NB4 (cell line): ENCODE data around the gene CNBP.

Experiments used
- DNase-seq: peaks from one replicate; pipeline ENCODE4 v3.0.0; 2010; ENCODE audit warnings: low read depth
- H3K4me3 ChIP-seq: one replicate; pipeline ENCODE4 v1.5.1; 2011; ENCODE audit warnings: mild to moderate bottlenecking, low read depth, low read length, moderate library complexity
- CTCF ChIP-seq: IDR thresholded peaks from one replicate; pipeline ENCODE4 v1.5.1; 2012; ENCODE audit warnings: low read depth, low read length
- MYC ChIP-seq: IDR thresholded peaks from 2 replicates; pipeline ENCODE4 v1.6.1; 2011; ENCODE audit warnings: low read depth, low read length
- POLR2A ChIP-seq: IDR thresholded peaks from 2 replicates; pipeline ENCODE4 v1.6.1; 2011; ENCODE audit warnings: mild to moderate bottlenecking; ENCODE audit not compliant: insufficient read length; ENCODE audit errors: extremely low read depth
- TF ChIP-seq, protein P1 (sequence below): IDR thresholded peaks from 2 replicates; pipeline ENCODE4 v1.6.1; 2011; ENCODE audit warnings: low read depth, low read length

Gene CNBP

GRCh38 chr3:129121016-129121791 is 62.5 kb downstream of the CNBP start:
- peak; percentile 63 for DNase-seq
- TF ChIP-seq CTCF (no peak), MYC (no peak), POLR2A (no peak)
- TF ChIP-seq, protein P1, sequence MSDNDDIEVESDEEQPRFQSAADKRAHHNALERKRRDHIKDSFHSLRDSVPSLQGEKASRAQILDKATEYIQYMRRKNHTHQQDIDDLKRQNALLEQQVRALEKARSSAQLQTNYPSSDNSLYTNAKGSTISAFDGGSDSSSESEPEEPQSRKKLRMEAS = no peak
- H3K4me3 ChIP-seq = peak overlapping the region; percentile 64

DNA sequence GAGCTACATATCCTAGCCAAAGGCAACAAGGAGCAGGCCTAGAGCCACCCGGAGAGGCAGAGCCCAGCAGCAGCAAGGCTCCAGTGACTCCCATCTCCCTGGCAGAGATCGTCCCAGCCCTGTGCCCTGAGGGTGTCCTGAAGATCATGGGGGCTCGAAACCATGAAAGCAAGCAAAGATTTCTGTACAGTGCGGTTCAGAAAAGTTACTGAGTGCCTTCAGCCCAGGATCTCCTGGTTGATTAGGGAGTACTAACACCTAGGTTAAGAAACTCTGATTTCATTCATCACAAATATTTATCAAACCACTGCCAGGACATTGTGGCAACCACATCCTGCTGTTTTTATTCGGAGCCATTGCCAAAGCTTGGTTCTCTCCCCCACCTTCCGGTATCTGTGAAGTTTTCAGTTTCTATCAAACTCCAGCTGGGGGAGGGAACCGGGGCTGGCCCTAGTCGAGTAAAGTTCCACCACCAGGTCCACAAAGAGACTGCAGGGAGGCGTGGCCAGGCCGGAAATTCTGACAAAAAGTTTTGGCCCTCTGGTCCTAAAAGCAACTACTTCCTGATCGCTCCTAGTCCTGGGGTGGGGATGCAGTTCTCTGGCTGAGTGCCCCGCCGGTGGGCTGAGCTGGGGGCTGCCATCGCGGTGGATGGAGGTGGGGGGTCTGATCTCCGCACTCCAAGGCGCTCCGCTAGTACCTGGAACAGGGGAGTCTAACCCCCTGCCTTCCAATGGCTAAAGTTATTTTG is 63.3 kb downstream of the CNBP start:
- TF ChIP-seq, protein P1 = 0 out of 2 replicates have a peak, but pooled peaks have one; percentile 28
- TF ChIP-seq CTCF (no peak), MYC (peak; percentile 78), POLR2A (peak; percentile 73)
- H3K4me3 ChIP-seq = peak overlapping the region; percentile 64
- DNase-seq = peak; percentile 97

GRCh38 chr3:129119365-129120100 is 64.2 kb downstream of the CNBP start:
- DNase-seq = peak; percentile 36
- peak overlapping the region; percentile 64 for H3K4me3 ChIP-seq
- TF ChIP-seq POLR2A (no peak), MYC (no peak), CTCF (no peak)
- TF ChIP-seq, protein P1 = no peak

DNA sequence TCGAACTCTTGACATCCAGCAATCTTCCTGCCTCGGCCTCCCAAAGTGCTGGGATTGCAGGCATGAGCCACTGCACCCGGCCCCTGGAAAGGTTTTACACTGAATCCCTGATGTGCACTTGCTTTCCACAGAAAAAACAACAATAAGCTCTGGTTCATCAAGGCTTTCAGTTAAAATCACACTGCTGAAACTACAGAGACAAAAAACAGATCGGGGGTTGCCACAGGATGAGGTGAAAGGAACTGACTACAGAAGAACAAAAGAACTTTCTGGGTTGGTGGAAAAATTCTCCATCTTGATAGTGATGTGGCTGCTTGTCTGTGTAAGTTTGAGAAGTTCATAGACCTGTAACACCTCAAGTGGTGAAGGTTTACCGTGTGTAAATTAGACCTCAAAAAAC is 65.0 kb downstream of the CNBP start:
- no peak for DNase-seq
- TF ChIP-seq CTCF (no peak), MYC (no peak), POLR2A (no peak)
- TF ChIP-seq, protein P1 = no peak
- no peak overlapping the region for H3K4me3 ChIP-seq
